Omental fat pad (tissue), 4 donors: ENCODE results near the gene FAM222B. TPM values are rescaled to one million over a fixed set of nuclear protein-coding genes. Genes with fewer than 3 reads are reported as not detected.

ENCODE experiments used
- ATAC-seq: fragments of 150-250 bp; one replicate; pipeline ENCODE4 v1.9.1; 2016; ENCODE audit warnings: mild to moderate bottlenecking, moderate library complexity; ENCODE audit not compliant: low FRiP score
- DNase-seq: peaks from one replicate; pipeline ENCODE4 v3.0.0-alpha.2; 2019; ENCODE audit warnings: low spot score
- CTCF ChIP-seq, 3 donors: fragments of 450-650 bp; IDR thresholded peaks; one replicate each; pipeline ENCODE4 v1.5.1; 2016 to 2017; ENCODE audit warnings: antibody characterized with exemption in 3 of 3, mild to moderate bottlenecking in 3 of 3, moderate library complexity in 2 of 3
- total RNA-seq, 4 donors: library from RNA; depleted of rRNA; stranded (reverse); fragments of >200 nt; gene quantifications; one replicate each; pipeline ENCODE4 v1.1.0, GENCODE V29; 2016

Gene FAM222B
- total RNA-seq, 4 donors from 2014 or later: 12.2 to 19.0 (median 14.0) TPM

DNA sequence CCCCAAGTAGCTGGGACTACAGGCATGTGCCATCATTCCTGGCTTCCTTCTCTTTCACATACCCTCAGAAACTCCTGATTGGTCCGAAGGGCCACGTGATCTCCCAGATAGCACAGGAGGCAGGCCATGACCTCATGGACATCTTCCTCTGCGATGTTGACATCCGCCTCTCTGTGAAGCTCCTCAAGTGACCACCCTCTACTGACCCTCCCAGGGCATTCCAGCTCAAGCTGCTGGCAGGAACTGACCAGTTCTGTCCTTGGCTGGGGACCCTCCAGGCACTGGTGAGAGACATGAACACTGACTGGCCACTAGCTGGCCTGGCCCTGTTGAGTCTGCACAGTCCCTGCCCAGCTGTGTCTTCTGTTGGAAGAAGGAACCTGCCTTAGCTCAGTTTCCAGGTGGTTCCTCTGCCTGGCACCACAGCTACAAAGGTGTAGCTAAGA lies 17.8 kb upstream of the FAM222B start:
- no peak for ATAC-seq

DNA sequence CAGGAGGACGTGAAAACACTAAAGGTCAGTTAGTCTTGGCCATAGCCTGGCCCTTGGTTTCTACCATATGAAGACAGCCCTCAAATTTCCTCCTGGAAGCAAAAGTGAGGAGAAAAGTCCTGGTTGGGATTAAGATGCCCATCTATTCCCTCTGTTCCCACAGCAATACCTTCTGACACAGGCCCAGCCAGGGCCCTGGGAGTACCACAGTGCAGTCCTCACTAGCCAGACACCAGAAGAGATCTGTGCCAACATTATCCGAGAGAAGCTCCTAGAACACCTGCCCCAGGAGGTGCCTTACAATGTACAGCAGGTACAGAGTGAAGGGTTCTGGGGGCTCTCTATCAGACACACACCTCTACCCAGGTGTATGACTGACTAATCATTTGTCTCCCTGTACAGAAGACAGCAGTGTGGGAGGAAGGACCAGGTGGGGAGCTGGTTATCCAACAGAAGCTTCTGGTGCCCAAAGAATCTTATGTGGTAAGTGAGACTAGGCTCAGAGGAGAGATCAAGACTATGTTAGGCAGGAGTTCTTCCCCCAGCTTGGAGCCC lies 16.3 kb upstream of the FAM222B start:
- ATAC-seq (no peak), DNase-seq (no peak)
- TF ChIP-seq CTCF (IDR thresholded peaks at IDR 0.05): no peak

More for the DNA sequence above, 17.8 kb upstream of the FAM222B start:
- no peak for DNase-seq
- TF ChIP-seq CTCF (IDR thresholded peaks at IDR 0.05): no peak

DNA sequence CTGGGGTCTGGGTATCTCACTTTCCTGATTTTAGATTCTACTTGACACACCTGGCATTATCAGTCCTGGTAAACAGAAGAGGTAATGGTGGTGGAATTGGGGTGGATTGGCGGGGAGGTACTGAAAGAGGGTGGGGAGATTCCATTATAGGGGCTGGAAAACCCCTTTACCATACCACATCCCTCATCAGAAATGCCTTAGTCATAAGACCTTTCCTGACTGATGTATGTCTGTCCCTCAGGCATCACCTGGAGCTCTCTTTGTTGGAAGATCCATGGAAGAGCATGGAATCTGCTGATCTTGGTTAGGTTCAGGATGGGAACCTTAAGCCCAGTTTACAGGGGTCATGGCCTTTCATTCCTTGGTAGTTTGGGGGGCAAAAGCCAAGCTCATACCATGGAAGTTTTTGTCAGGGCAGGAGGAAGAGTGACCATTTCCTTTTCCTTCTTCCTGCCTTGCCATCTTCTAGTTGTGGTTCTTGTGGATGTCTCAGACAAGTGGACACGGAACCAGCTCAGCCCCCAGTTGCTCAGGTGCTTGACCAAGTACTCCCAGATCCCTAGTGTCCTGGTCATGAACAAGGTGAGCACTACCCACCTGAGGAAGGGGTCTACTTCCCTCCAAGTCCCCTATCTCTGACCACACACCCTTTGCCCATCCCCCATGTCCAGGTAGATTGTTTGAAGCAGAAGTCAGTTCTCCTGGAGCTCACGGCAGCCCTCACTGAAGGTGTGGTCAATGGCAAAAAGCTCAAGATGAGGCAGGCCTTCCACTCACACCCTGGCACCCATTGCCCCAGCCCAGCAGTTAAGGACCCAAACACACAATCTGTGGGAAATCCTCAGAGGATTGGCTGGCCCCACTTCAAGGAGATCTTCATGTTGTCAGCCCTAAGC lies 15.6 kb upstream of the FAM222B start:
- DNase-seq (no peak), ATAC-seq (no peak)
- no peak for TF ChIP-seq CTCF (IDR thresholded peaks at IDR 0.05)

DNA sequence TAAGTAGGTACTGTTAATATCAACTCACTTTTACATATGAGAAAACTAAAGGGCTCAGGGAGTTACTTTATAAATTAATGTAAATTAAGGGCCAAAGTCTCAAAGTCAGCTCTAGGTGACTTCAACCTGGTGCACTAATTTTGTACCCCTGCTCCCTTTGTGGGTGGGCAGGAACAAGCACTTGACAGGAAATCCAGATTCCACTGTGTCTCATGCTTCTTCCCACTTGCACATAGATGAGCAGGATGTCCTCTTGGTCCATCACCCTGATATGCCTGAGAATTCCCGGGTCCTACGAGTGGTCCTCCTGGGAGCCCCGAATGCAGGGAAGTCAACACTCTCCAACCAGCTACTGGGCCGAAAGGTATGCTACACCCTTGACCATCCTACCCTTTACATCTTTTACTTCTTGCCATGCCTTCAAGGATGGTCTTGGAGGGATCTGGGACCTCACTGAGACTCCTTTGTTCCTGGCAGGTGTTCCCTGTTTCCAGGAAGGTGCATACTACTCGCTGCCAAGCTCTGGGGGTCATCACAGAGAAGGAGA lies 13.5 kb upstream of the FAM222B start:
- TF ChIP-seq CTCF (IDR thresholded peaks at IDR 0.05): no peak
- DNase-seq (no peak), ATAC-seq (no peak)

DNA sequence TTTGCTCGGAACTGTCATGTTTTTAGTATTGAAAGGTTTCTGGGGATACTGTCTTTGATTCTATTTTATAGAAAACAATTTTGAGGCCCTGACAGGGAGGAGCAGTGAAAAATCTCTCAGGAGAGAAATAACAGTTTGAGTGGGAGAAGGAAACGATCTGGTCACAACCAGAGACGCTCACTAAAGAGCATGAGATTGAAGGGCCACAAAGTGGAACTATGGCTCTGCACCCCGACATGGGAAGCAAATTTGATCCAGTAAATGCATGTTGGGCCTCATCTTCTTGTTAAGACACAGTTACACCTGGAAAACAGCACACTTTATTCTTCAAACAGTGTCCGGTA lies 12.7 kb upstream of the FAM222B start:
- ATAC-seq (no peak), DNase-seq (no peak)
- TF ChIP-seq CTCF (IDR thresholded peaks at IDR 0.05): no peak

- ATAC-seq (peak; percentile 97), DNase-seq (peak; percentile 59)
- TF ChIP-seq CTCF (IDR thresholded peaks at IDR 0.05): no peak
These were observed 12.1 kb upstream of the FAM222B start, which contains the start of gene ERAL1 for GRCh38 chr17:28854457-28855335. TSS of gene ERAL1 (plus strand) at chr17:28855016. CDS start at chr17:28855035, 19 bp downstream.
